HEK293 (cell line): ENCODE results near the gene SLC38A8.

Source experiments
- ATF2 ChIP-seq: fragments of 450-650 bp; formaldehyde crosslinking; IDR thresholded peaks from 2 replicates; pipeline ENCODE4 v1.5.1; 2016; ENCODE audit warnings: missing biosample characterization, missing genetic modification characterization, low read depth
- YY1 ChIP-seq: fragments of 450-650 bp; formaldehyde crosslinking; IDR thresholded peaks from 2 replicates; pipeline ENCODE4 v1.5.1; 2018; ENCODE audit warnings: missing biosample characterization, missing genetic modification characterization
- ZNF311 ChIP-seq: fragments of 450-650 bp; formaldehyde crosslinking; IDR thresholded peaks from 2 replicates; pipeline ENCODE4 v1.5.1; 2017; ENCODE audit warnings: missing biosample characterization, missing genetic modification characterization, borderline replicate concordance
- ZNF701 ChIP-seq: fragments of 450-650 bp; formaldehyde crosslinking; IDR thresholded peaks from 2 replicates; pipeline ENCODE4 v1.5.1; 2016; ENCODE audit warnings: missing biosample characterization, missing genetic modification characterization
- ZNF785 ChIP-seq: fragments of 450-650 bp; formaldehyde crosslinking; IDR thresholded peaks from 2 replicates; pipeline ENCODE4 v1.5.1; 2016; ENCODE audit warnings: missing biosample characterization, missing genetic modification characterization
- TF ChIP-seq, protein P1 (sequence below): fragments of 450-650 bp; formaldehyde crosslinking; IDR thresholded peaks from 2 replicates; pipeline ENCODE4 v1.5.1; 2016; ENCODE audit warnings: missing biosample characterization, missing genetic modification characterization

DNA sequence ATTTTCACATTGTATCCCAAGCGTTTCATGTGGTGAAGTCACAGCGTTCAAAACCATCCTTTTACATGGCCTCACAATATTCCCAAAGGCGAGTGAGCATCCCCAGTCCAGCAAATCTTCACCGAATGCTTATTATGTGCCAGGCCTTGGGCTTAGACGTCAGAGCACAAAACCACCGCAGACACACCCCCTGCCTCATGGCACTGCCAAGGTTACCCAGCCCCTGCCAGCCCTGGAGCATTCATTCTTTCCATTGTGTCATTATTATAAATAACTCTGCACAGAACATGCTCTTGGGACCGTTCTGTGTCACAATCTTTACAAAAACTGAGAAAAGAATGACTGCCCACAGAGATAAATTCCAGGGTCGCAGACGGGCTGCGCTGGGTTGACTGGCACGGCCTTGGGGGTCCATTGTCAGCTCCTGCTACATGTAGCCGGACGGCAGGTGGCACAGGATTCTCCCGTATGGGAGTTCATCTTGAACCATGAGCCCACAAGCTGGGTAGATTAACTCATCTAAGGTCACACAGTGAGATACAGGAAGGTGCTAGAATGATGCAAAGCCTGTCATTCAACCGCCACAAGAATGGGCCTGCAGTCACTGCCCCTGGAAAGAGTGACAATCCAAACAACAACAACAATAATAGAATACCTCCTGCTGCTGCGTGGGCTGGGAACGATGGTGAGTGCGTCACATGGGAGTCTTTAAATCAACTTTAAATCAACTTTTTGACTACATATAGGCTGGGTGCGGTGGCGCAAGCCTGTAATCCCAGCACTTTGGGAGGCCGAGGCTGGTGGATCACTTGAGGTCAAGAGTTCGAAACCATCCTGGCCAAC, 79.1 kb downstream of the SLC38A8 start:
- TF ChIP-seq, protein P1, sequence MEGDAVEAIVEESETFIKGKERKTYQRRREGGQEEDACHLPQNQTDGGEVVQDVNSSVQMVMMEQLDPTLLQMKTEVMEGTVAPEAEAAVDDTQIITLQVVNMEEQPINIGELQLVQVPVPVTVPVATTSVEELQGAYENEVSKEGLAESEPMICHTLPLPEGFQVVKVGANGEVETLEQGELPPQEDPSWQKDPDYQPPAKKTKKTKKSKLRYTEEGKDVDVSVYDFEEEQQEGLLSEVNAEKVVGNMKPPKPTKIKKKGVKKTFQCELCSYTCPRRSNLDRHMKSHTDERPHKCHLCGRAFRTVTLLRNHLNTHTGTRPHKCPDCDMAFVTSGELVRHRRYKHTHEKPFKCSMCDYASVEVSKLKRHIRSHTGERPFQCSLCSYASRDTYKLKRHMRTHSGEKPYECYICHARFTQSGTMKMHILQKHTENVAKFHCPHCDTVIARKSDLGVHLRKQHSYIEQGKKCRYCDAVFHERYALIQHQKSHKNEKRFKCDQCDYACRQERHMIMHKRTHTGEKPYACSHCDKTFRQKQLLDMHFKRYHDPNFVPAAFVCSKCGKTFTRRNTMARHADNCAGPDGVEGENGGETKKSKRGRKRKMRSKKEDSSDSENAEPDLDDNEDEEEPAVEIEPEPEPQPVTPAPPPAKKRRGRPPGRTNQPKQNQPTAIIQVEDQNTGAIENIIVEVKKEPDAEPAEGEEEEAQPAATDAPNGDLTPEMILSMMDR = no peak
- TF ChIP-seq ATF2 (tag by site-specific recombination) (no peak), ZNF311 (tag by site-specific recombination) (no peak), YY1 (tag by site-specific recombination) (no peak), ZNF701 (tag by site-specific recombination) (no peak), ZNF785 (no peak)
